Measurements from ENCODE around the gene GPR162.

The GPR162 gene

GRCh38 chr12:6823182-6824084, 1.8 kb downstream of the GPR162 start:
- no peak for DNase-seq (ENCODE audit: low read depth in 2 of 2, low spot score in 1 of 2)

- no peak for DNase-seq (ENCODE audit: low read depth in 2 of 2, low spot score in 1 of 2)
Measured at GRCh38 chr12:6824085-6824775, 2.6 kb downstream of the GPR162 start.

- DNase-seq (ENCODE audit: low read depth in 2 of 2, low spot score in 1 of 2): no peak
Measured at GRCh38 chr12:6824901-6825381, 3.3 kb downstream of the GPR162 start.

- peak; percentile 51 to 72 for DNase-seq (ENCODE audit: low read depth in 2 of 2, low spot score in 1 of 2)
Measured at GRCh38 chr12:6825398-6826124, 3.9 kb downstream of the GPR162 start.

- no peak for DNase-seq (ENCODE audit: low read depth in 2 of 2, low spot score in 1 of 2)
Measured at GRCh38 chr12:6826125-6826733, 4.6 kb downstream of the GPR162 start.

- no peak for DNase-seq (ENCODE audit: low read depth in 2 of 2, low spot score in 1 of 2)
Measured at GRCh38 chr12:6826734-6827436, 5.3 kb downstream of the GPR162 start.

- peak; percentile 12 to 16 for DNase-seq (ENCODE audit: low read depth in 2 of 2, low spot score in 1 of 2)
Measured at GRCh38 chr12:6827437-6827911, 5.9 kb downstream of the GPR162 start.

GRCh38 chr12:6827982-6828780, 6.6 kb downstream of the GPR162 start, which contains the start of gene P3H3:
Gene P3H3 (plus strand): TSS chr12:6828407. CDS start chr12:6828441, 34 bp downstream.
- no peak for DNase-seq (ENCODE audit: low read depth in 2 of 2, low spot score in 1 of 2)

GRCh38 chr12:6828781-6829535, 7.3 kb downstream of the GPR162 start:
- DNase-seq (ENCODE audit: low read depth in 2 of 2, low spot score in 1 of 2): no peak

- no peak for DNase-seq (ENCODE audit: low read depth in 2 of 2, low spot score in 1 of 2)
Measured at GRCh38 chr12:6829536-6830220, 8.1 kb downstream of the GPR162 start.

- DNase-seq (ENCODE audit: low read depth in 2 of 2, low spot score in 1 of 2): no peak
Measured at GRCh38 chr12:6830286-6830890, 8.8 kb downstream of the GPR162 start.

GRCh38 chr12:6830999-6831398, 9.4 kb downstream of the GPR162 start:
- no peak for DNase-seq (ENCODE audit: low read depth in 2 of 2, low spot score in 1 of 2)

- DNase-seq (ENCODE audit: low read depth in 2 of 2, low spot score in 1 of 2): no peak
Measured at GRCh38 chr12:6831450-6831995, 9.9 kb downstream of the GPR162 start.

GRCh38 chr12:6832125-6832524, 10.5 kb downstream of the GPR162 start:
- no peak for DNase-seq (ENCODE audit: low read depth in 2 of 2, low spot score in 1 of 2)

- no peak for DNase-seq (ENCODE audit: low read depth in 2 of 2, low spot score in 1 of 2)
Measured at GRCh38 chr12:6833189-6833890, 11.7 kb downstream of the GPR162 start.

- no peak for DNase-seq (ENCODE audit: low read depth in 2 of 2, low spot score in 1 of 2)
Measured at GRCh38 chr12:6834254-6834653, 12.6 kb downstream of the GPR162 start.

- DNase-seq (ENCODE audit: low read depth in 2 of 2, low spot score in 1 of 2): no peak
Measured at GRCh38 chr12:6834873-6835272, 13.3 kb downstream of the GPR162 start.
